ENCODE measurements around the gene SF3B1.

SF3B1 gene

GRCh38 chr2:197480165-197481036 lies 45.6 kb upstream of the SF3B1 start:
- H3K4me1 ChIP-seq (ENCODE audit: control insufficient read depth, insufficient read depth, low read length) = no peaks in the 10 kb centered on the region
- no peak overlapping the region for H3K27ac ChIP-seq (ENCODE audit: extremely low read depth, low read depth, low read length)
- no peaks in the 10 kb centered on the region for H3K9me3 ChIP-seq (ENCODE audit: control insufficient read depth, insufficient read depth, low read depth, low read length)
- peaks cover 20 to 34% of the 10 kb centered on the region in 2 experiments for H3K36me3 ChIP-seq (ENCODE audit: control insufficient read depth in 2 of 2, insufficient read depth in 1 of 2, low read length in 2 of 2)
- POLR2A ChIA-PET = interaction anchor here (1.0 kb wide), 1 partner anchor 20 kb away, joined by 5 read pairs; the partner anchor contains the start of genes HSPD1 and HSPE1
- CTCF ChIA-PET = interaction anchor here (0.5 kb wide), 1 partner anchor 764 kb away, joined by 4 read pairs; no protein-coding TSS in a partner anchor
- no peak for TF ChIP-seq ZFP3 (tag by site-specific recombination; IDR thresholded peaks at IDR 0.05; ENCODE audit: low read depth)
- TF ChIP-seq ZNF658 (tag by site-specific recombination; IDR thresholded peaks at IDR 0.05) = no peak
- TF ChIP-seq IKZF3 (tag by site-specific recombination; IDR thresholded peaks at IDR 0.05) = no peak
- TF ChIP-seq ZFP37 (tag by site-specific recombination; IDR thresholded peaks at IDR 0.05) = no peak
- TF ChIP-seq SP7 (tag by site-specific recombination; IDR thresholded peaks at IDR 0.05) = no peak
- no peak for TF ChIP-seq ZNF791 (tag by site-specific recombination; IDR thresholded peaks at IDR 0.05)
- no peak for TF ChIP-seq HOXA7 (CRISPR knock-in tag; IDR thresholded peaks at IDR 0.05; ENCODE audit: borderline replicate concordance)
- no peak for TF ChIP-seq ZNF302 (tag by site-specific recombination; IDR thresholded peaks at IDR 0.05; ENCODE audit: low read depth)
- TF ChIP-seq ZNF513 (tag by site-specific recombination; IDR thresholded peaks at IDR 0.05) = no peak
- TF ChIP-seq YY1 (tag by site-specific recombination; IDR thresholded peaks at IDR 0.05) = no peak
- no peak for TF ChIP-seq ZNF148 (tag by site-specific recombination; IDR thresholded peaks at IDR 0.05; ENCODE audit: borderline replicate concordance)
- TF ChIP-seq ZNF639 (tag by site-specific recombination; IDR thresholded peaks at IDR 0.05) = no peak
- no peak for TF ChIP-seq GLIS2 (tag by site-specific recombination; IDR thresholded peaks at IDR 0.05)
- TF ChIP-seq ZNF624 (tag by site-specific recombination; IDR thresholded peaks at IDR 0.05) = no peak
- TF ChIP-seq ZNF341 (tag by site-specific recombination; IDR thresholded peaks at IDR 0.05; ENCODE audit: low read depth) = no peak
- TF ChIP-seq ZNF621 (tag by site-specific recombination; IDR thresholded peaks at IDR 0.05) = no peak
- no peak for TF ChIP-seq ZNF529 (tag by site-specific recombination; IDR thresholded peaks at IDR 0.05; ENCODE audit: insufficient replicate concordance)
- H3K4me3 ChIP-seq (ENCODE audit: low read depth, low read length) = no peak overlapping the region

GRCh38 chr2:197477797-197478196 lies 43.0 kb upstream of the SF3B1 start:
- H3K4me3 ChIP-seq (ENCODE audit: low read depth, low read length) = no peak overlapping the region
- H3K36me3 ChIP-seq (ENCODE audit: control insufficient read depth in 2 of 2, insufficient read depth in 1 of 2, low read length in 2 of 2) = peaks cover 30 to 54% of the 10 kb centered on the region in 2 experiments
- no peaks in the 10 kb centered on the region for H3K4me1 ChIP-seq (ENCODE audit: control insufficient read depth, insufficient read depth, low read length)
- POLR2A ChIA-PET = no interaction called here
- CTCF ChIA-PET = no interaction called here
- H3K9me3 ChIP-seq (ENCODE audit: control insufficient read depth, insufficient read depth, low read depth, low read length) = no peaks in the 10 kb centered on the region
- no peak for TF ChIP-seq ZNF549 (tag by site-specific recombination; IDR thresholded peaks at IDR 0.05)
- H3K27ac ChIP-seq (ENCODE audit: extremely low read depth, low read depth, low read length) = no peak overlapping the region
